Measurements from ENCODE around the gene IL25.

Gene IL25

GRCh38 chr14:23377198-23377550, 4.6 kb downstream of the IL25 start:
- H3K27ac ChIP-seq (ENCODE audit: low read depth, low read length, poor library complexity, severe bottlenecking): no peak overlapping the region
- no peaks in the 10 kb centered on the region for H3F3A ChIP-seq (ENCODE audit: insufficient read depth, low read length)

DNA sequence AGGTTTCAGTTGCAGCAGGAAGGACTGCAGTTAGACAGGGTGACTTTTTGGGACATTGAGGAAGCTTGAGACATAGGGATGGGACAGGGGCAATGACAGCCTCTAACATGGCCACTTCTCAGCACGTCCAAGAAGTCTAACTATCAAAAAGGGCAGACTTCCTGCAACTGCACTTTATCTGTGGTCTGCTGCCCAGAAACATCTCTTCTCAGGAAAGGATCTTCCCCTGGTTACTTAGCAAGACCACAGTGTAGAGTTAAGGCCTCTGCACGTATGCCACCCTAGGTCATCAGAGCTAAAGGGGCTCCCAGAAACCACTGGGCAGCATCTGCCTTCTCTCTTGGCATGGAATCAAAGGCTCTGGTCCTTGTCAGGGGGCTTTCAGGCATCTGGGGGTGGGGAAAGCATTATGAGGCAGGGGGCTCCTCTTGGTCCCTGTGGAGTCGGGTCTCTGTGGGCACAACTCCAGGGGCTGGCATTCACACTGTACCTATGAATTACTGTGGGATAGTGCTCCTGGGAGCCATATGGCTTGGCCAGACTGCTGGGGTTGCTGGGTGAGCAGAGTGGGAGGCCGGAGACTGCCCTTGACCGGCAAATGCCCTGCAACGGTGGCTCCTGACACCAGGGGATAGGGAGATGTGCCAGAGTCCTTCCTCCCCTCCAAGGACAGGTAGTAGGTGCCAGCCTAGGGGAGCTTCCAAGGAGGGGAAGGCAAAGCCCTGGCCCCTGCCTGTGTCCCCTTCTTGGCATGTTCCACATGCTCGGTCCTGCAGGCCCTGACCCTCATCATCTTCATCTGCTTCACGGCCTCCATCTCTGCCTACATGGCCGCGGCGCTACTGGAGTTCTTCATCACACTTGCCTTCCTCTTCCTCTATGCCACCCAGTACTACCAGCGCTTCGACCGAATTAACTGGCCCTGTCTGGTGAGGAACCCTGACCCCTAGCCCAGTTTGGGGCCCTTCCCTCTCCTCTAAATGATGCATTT, 5.3 kb downstream of the IL25 start:
- no peak overlapping the region for H3K27ac ChIP-seq (ENCODE audit: low read depth, low read length, poor library complexity, severe bottlenecking)
- H2AFZ ChIP-seq (ENCODE audit: low read length): no peak overlapping the region
- H3K4me1 ChIP-seq (ENCODE audit: insufficient read depth, low read length, severe bottlenecking): no peaks in the 10 kb centered on the region
- no peak overlapping the region for H3K9ac ChIP-seq (ENCODE audit: low read length)
- no peak overlapping the region for H3K4me3 ChIP-seq (ENCODE audit: low read depth, low read length, poor library complexity, severe bottlenecking)
- H3K4me2 ChIP-seq (ENCODE audit: low read length): no peak overlapping the region
- no peaks in the 10 kb centered on the region for H3K36me3 ChIP-seq (ENCODE audit: insufficient read depth, low read length)
- no peaks in the 10 kb centered on the region for H3K79me2 ChIP-seq (ENCODE audit: insufficient read depth, low read length)
- H3K9me3 ChIP-seq (ENCODE audit: low read length): no peaks in the 10 kb centered on the region
- no peaks in the 10 kb centered on the region for H3K9me2 ChIP-seq (ENCODE audit: low read depth, low read length)
- peaks cover 3% of the 10 kb centered on the region; the same call in 1 of the 2 replicates for H3K27me3 ChIP-seq (ENCODE audit: insufficient read depth, low read length)
- no peaks in the 10 kb centered on the region for H4K20me1 ChIP-seq (ENCODE audit: insufficient read depth, low read length)
- TF ChIP-seq EZH2 (IDR thresholded peaks at IDR 0.05; ENCODE audit: borderline replicate concordance, low read length) (no peak), CTCF (IDR thresholded peaks at IDR 0.05; ENCODE audit: low read length) (no peak)
- H3F3A ChIP-seq (ENCODE audit: insufficient read depth, low read length): no peaks in the 10 kb centered on the region

More at GRCh38 chr14:23377198-23377550, 4.6 kb downstream of the IL25 start:
- Histone ChIP-seq H3K36me3 (ENCODE audit: insufficient read depth, low read length) (no peaks in the 10 kb centered on the region), H3K27me3 (ENCODE audit: insufficient read depth, low read length) (peaks cover 3% of the 10 kb centered on the region; the same call in 1 of the 2 replicates), H3K9me3 (ENCODE audit: low read length) (no peaks in the 10 kb centered on the region), H3K79me2 (ENCODE audit: insufficient read depth, low read length) (no peaks in the 10 kb centered on the region), H4K20me1 (ENCODE audit: insufficient read depth, low read length) (no peaks in the 10 kb centered on the region), H3K4me1 (ENCODE audit: insufficient read depth, low read length, severe bottlenecking) (no peaks in the 10 kb centered on the region), H2AFZ (ENCODE audit: low read length) (no peak overlapping the region), H3K4me3 (ENCODE audit: low read depth, low read length, poor library complexity, severe bottlenecking) (no peak overlapping the region), H3K4me2 (ENCODE audit: low read length) (no peak overlapping the region), H3K9me2 (ENCODE audit: low read depth, low read length) (no peaks in the 10 kb centered on the region), H3K9ac (ENCODE audit: low read length) (no peak overlapping the region)
- no peak for TF ChIP-seq EZH2 (IDR thresholded peaks at IDR 0.05; ENCODE audit: borderline replicate concordance, low read length)
- TF ChIP-seq CTCF (IDR thresholded peaks at IDR 0.05; ENCODE audit: low read length): no peak

DNA sequence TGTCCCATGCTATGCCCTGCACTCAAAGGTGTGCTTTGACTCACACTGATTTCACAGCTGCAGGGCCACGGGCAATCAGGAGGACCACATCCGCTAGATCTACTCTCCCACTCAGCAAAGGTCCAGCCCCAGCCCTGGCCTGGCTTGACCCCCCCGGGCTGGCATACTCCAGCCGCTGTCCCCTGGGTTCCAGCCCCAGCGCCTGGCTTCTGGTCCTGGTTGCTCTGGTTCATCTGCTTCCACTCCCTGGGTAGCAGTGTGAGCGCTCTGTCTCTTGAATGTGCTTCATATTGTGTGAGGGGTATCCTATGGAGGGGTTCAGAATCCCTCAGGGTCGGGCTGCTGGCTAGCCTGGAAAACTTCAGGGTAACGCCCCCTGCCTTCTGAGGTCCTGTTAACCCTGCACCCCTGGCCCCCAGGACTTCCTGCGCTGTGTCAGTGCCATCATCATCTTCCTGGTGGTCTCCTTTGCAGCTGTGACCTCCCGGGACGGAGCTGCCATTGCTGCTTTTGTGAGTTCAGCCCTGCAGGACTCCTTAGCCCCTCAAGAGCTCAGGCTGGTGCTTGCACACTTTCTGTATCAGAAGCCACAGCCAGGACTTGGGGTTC, 6.1 kb downstream of the IL25 start:
- H4K20me1 ChIP-seq (ENCODE audit: insufficient read depth, low read length): no peaks in the 10 kb centered on the region
- H3K4me1 ChIP-seq (ENCODE audit: insufficient read depth, low read length, severe bottlenecking): no peaks in the 10 kb centered on the region
- TF ChIP-seq CTCF (IDR thresholded peaks at IDR 0.05; ENCODE audit: low read length): no peak
- no peak for TF ChIP-seq EZH2 (IDR thresholded peaks at IDR 0.05; ENCODE audit: borderline replicate concordance, low read length)
- no peak overlapping the region for H3K27ac ChIP-seq (ENCODE audit: low read depth, low read length, poor library complexity, severe bottlenecking)
- no peak overlapping the region for H2AFZ ChIP-seq (ENCODE audit: low read length)
- H3K36me3 ChIP-seq (ENCODE audit: insufficient read depth, low read length): no peaks in the 10 kb centered on the region
- H3K9ac ChIP-seq (ENCODE audit: low read length): no peak overlapping the region
- H3K27me3 ChIP-seq (ENCODE audit: insufficient read depth, low read length): peaks cover 3% of the 10 kb centered on the region; the same call in 1 of the 2 replicates
- H3K79me2 ChIP-seq (ENCODE audit: insufficient read depth, low read length): no peaks in the 10 kb centered on the region
- no peaks in the 10 kb centered on the region for H3F3A ChIP-seq (ENCODE audit: insufficient read depth, low read length)
- H3K4me3 ChIP-seq (ENCODE audit: low read depth, low read length, poor library complexity, severe bottlenecking): no peak overlapping the region
- H3K9me3 ChIP-seq (ENCODE audit: low read length): no peaks in the 10 kb centered on the region
- no peak overlapping the region for H3K4me2 ChIP-seq (ENCODE audit: low read length)
- H3K9me2 ChIP-seq (ENCODE audit: low read depth, low read length): no peaks in the 10 kb centered on the region

Measured in OCI-LY1 (cell line).